Urothelium cell line (cell line): ENCODE measurements around the gene ZFPL1.

Experiments used
- DNase-seq: peaks from one replicate; pipeline ENCODE4 v3.0.0; 2011; ENCODE audit warnings: low spot score, mixed read lengths
- FAIRE-seq: peaks from 2 replicates; lab custom pipeline; 2011; peaks lifted over from hg19 to GRCh38; lab: Jason Lieb, UNC

Gene ZFPL1

GRCh38 chr11:65126624-65127274 lies 42.7 kb downstream of the ZFPL1 start:
- DNase-seq (no peak), FAIRE-seq (no peak)

- DNase-seq (no peak), FAIRE-seq (no peak)
Measured at GRCh38 chr11:65127473-65128181, 43.6 kb downstream of the ZFPL1 start.

DNA sequence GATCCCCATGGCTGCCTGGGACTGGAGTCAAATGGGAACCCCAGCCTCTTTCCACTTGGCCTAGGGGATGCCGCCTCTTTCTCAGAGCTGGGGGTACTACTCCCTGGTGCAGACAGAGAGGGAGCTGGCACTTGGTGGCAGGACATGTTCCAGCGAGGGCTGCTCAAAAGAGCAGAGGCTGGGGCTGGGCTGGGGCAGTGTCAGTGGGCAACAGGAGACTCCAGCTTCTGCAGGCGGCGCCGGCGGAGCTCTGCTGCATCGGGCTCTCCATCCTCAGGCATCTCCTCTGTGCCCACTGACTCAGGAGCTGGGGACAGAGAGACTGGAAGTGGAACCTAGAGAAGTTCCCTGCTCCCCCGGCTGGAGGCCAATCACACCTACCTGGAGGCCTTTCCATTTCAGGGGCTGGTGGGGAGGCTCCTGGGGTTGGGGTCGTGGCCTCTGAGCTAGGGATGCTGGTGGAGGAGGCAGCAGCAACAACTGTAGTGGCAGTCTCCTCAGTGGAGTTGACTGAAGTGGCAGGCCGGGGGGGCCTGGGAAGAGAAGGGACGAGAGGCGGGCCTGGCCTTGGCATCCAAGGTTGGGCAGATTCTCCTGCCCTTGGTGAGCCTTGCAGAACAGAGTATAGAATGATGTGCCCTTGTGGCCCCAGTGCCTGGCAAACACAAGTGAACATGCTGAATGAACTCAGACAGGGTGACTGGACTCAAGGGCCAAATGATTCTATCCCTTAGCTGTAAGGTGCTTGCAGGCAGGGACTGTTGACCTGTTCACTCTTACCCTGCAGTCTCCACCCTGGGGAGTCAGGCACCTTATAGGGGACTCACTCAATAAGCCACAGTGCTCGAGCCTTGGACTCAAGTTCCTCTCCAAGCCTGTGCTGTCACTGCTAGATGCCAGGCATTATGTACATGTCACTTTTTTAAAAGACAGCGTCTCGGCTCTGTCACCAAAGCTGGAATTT lies 44.4 kb downstream of the ZFPL1 start:
- DNase-seq = no peak
- no peak for FAIRE-seq

GRCh38 chr11:65129649-65130441 lies 45.8 kb downstream of the ZFPL1 start:
- DNase-seq = no peak
- FAIRE-seq = no peak

DNA sequence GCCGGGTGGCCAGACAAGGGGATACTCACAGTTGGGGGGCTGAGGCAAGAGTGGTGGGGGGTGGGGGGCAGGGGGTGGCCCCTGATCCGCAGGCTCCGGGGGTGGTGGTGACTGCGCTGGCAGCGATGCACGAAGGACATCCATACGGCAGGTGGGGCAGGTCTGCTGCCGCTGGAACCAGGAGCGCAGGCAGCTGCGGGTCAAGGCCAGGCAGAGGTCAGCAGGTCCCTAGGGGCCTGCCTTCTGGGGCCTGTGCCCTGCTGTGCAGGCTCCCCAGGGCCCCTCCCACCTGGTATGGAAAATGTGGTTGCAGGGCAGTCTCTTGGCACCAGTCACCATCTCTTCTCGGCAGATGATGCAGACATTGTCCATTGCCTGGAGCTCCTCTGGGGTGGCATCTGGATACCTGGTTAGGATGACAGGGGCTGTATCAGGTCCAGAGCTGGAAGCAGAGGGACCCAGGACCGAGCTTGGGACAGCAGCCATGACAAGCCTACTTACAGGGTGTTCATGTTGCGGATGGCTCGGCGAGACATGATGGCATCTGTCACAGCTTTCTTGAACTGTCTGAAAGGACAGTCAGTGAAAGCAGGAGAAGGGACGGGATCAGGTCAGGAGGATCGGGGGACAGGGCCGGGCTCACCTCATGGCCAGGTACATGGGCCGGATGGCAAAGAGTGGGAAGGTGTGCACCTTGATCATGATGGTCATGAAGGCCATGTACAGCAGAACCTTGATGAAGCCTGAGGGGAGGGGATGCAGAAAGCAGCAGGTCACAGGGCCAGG lies 46.8 kb downstream of the ZFPL1 start:
- DNase-seq (no peak), FAIRE-seq (no peak)

DNA sequence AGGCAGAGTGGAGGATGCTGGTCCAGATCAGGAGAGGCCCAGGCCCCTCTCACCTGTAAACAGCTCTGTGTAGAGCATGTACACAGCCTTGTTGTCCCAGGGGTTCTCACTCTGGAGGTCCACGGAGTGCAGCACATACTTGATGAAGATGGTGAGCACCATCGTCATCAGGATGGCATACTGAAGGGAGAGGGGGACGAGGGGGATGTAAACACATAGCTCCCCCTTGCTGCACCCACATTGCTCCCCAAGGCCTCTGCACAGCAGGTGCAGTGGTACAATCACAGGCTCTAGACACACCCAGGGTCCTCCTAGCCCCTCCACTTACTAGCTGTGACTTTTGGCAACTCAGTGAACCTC lies 47.4 kb downstream of the ZFPL1 start:
- FAIRE-seq (no peak), DNase-seq (no peak)

- DNase-seq = no peak
- no peak for FAIRE-seq
Measured at GRCh38 chr11:65131895-65132237, 47.8 kb downstream of the ZFPL1 start.

DNA sequence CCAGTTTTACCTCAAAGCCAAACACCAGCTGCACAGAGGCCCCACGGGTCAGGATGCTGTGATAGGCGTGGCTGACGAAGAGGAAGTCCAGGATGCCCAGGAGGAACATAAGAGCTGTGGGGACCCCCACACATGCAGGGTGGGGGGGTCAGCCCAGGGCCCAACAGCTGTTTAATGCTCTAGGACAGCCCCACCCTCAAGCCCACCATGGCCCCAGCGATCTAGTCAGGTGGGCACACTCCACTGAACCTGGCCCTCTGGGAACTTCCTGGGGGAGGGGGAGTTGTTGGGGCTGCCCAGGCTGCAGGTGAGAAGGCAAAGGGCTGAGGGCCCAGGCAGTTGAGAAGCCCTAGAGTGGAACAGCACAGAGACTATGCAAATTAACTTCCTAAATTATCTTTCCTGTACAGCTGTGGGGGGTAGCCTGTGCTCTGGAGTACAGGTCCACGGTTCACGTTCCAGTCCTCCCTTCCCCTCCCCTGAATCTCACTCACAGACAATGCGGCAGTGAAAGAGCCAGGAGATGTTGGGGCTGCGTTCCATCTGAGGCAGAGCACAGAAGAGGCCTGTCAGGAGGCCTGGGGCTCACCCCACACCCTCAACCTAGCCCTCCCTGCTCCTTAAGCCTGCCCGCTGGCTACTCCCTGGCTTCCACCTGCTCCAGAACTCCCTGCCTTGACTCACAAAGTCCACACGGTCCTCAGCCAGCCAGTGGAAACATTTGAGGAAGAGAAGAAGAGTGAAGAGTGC lies 48.4 kb downstream of the ZFPL1 start:
- FAIRE-seq = no peak

GRCh38 chr11:65132988-65133700 lies 49.1 kb downstream of the ZFPL1 start:
- FAIRE-seq (no peak), DNase-seq (peak; percentile 61)

More for the DNA sequence above, 48.4 kb downstream of the ZFPL1 start:
- DNase-seq = no peak

- DNase-seq = no peak
- FAIRE-seq = no peak
Measured at GRCh38 chr11:65133724-65134123, 49.7 kb downstream of the ZFPL1 start.

DNA sequence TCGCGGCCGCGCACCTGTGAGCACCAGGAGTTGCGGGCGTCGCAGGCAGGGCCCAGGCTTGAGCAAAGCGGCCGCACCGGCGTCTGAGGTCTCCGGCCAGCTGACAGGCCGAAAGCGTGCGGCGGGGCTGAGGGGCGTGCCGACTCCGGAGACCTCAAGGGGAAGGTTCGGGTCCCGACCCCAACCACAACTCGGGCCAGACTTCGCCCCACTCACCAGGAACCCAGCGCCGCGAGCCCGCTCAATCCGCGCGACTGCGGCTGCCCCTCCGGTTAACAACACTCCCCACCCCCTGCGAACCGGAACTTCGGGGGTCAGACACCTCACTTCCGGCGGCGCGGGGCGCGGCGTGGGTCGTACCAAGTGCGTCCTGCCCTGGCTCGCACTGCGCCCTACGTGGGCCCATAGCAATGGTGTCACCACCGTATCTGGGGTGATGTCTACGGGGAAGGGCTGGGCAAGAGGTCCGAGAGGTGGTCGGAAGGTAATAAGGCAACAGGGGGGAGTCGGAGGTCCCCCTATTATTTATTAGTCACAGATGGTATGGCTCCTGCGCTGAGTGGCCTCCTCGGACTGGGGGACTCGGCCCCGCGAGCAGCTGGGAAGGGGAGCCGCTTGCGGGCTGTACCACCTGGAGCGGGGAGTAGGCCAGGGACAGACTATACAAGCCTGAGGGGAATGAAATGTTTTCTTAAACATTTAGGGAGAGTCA lies 50.4 kb downstream of the ZFPL1 start, which contains the start of gene SYVN1:
TSS of gene SYVN1 (minus strand) at position 280 of the 712 bp plus-strand sequence. CDS start 918 bp downstream, outside the sequence.
- FAIRE-seq (peak; percentile 98), DNase-seq (peak; percentile 91)

DNA sequence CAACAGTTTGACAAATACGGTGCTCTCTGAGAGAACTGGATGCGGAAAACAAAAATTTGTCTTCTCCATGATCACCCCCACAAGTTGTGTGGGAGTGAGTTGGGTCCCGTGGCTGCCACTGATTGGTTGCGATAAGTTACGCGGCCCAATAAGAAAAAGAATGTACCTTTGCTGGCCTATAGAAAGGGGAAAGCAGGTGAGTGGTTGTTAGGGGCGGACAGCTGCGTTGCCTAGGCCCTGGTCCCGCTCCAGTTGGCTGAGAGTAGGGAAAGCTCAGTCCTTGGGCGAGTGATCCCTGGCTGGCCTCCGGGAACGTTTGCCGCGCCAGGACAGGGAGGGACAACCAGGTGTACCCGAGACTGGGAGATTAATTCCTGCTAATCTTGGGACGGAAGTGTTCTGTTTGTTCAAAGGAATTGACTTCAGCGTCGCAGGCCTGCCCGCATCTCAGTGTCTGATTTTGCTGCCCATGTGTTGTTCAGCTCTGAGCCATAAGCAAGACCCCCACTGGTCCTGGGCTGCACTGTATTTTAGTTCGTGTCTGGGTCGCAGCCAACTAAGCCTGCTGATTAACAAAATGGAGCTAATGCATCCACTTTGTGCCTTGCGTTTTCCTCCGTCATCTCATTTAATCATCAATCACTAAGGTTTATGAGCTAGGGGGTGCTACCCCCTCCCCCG lies 51.1 kb downstream of the ZFPL1 start:
- DNase-seq (peak; percentile 95), FAIRE-seq (no peak)

- FAIRE-seq = no peak
Measured at GRCh38 chr11:65135633-65136145, 51.7 kb downstream of the ZFPL1 start.

DNA sequence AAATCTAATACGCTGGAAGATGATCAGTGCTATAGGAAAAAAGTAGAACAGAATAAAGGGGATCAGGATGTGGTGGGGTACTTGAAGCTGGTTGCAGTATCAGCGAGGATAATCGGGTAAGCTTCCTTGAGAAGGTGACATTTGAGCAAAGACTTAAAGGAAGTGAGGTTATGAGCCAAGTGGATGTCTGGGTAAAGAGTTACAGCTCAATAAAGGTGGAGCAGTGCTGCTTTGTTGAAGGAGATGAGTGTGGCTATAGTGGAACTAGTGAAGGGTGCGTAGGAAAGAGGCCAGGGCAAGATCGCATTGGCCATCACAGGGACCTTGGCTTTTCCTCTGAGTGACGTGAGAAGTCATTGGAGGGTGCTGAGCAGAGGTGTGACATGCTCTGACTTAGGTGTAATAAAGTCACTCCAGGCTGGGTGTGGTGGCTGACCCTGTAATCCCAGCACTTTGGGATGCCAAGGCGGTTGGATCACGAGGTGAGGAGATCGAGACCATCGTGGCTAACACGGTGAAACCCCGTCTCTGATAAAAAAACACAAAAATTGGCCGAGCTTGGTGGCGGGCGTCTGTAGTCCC lies 52.6 kb downstream of the ZFPL1 start:
- DNase-seq (no peak), FAIRE-seq (no peak)

More at GRCh38 chr11:65135633-65136145, 51.7 kb downstream of the ZFPL1 start:
- DNase-seq = no peak
